HepG2 (cell line): ENCODE results near the gene NELFCD. TPM values are rescaled to one million over a fixed set of nuclear protein-coding genes. Genes with fewer than 3 reads are reported as not detected.

Source experiments
- KAT2B ChIP-seq: fragments of 150-350 bp; IDR thresholded peaks from 2 replicates; pipeline ENCODE4 v1.6.1; 2014; ENCODE audit warnings: low read depth, low read length, borderline replicate concordance
- MIXL1 ChIP-seq: IDR thresholded peaks from 2 replicates; pipeline ENCODE4 v1.6.1; 2016
- POLR2AphosphoS5 ChIP-seq: IDR thresholded peaks from 2 replicates; pipeline ENCODE4 v1.6.1; 2012; ENCODE audit warnings: low read depth, low read length
- ZNF160 ChIP-seq: sonication (generic); formaldehyde crosslinking; IDR thresholded peaks from 2 replicates; pipeline ENCODE4 v1.8.0; 2022; ENCODE audit warnings: mild to moderate bottlenecking, inconsistent platforms, missing genetic modification reagents
- ZNF350 ChIP-seq: sonication (generic); formaldehyde crosslinking; IDR thresholded peaks from 2 replicates; pipeline ENCODE4 v1.4.0; 2020; ENCODE audit warnings: mild to moderate bottlenecking, low read depth, missing genetic modification reagents, borderline replicate concordance
- ZNF44 ChIP-seq: sonication (generic); formaldehyde crosslinking; IDR thresholded peaks from 2 replicates; pipeline ENCODE4 v1.5.1; 2020; ENCODE audit warnings: mild to moderate bottlenecking, missing genetic modification reagents
- ZNF562 ChIP-seq: sonication (generic); formaldehyde crosslinking; IDR thresholded peaks from 2 replicates; pipeline ENCODE4 v1.8.0; 2022; ENCODE audit warnings: missing genetic modification reagents, borderline replicate concordance
- ZNF616 ChIP-seq: sonication (generic); formaldehyde crosslinking; IDR thresholded peaks from 2 replicates; pipeline ENCODE4 v1.5.0; 2020; ENCODE audit warnings: low read depth, mild to moderate bottlenecking, missing genetic modification reagents
- ZNF670 ChIP-seq: sonication (generic); formaldehyde crosslinking; IDR thresholded peaks from 2 replicates; pipeline ENCODE4 v1.8.0; 2022; ENCODE audit warnings: mild to moderate bottlenecking, missing genetic modification reagents, borderline replicate concordance
- ZNF703 ChIP-seq: sonication (generic); formaldehyde crosslinking; IDR thresholded peaks from 2 replicates; pipeline ENCODE4 v1.5.1; 2020; ENCODE audit warnings: missing genetic modification reagents, mild to moderate bottlenecking, moderate library complexity, borderline replicate concordance
- polyA plus RNA-seq, 8 experiments: library from polyadenylated mRNA; depleted of rRNA in 3 of 8; stranded (reverse) in 7 of 8; unstranded in 1 of 8; fragments of >200 nt; fragmentation: Illumina TruSeq in 4 of 8; extraction: Trizol in 4 of 8; gene quantifications; 2 replicates each; pipeline versions ENCODE4 v1.2.1 to v1.2.3, GENCODE V29; 2011 to 2016; ENCODE audit warnings: low read depth in 4 of 8, missing spikeins in 1 of 8, mixed read lengths in 1 of 8; ENCODE audit not compliant: insufficient read depth in 1 of 8
- total RNA-seq, 5 experiments: library from RNA; depleted of rRNA; stranded (reverse); fragments of >200 nt; fragmentation: Illumina TruSeq; extraction: Trizol; gene quantifications; 2 replicates each; pipeline ENCODE4 v1.2.3, GENCODE V29; 2016; ENCODE audit warnings: low read depth in 1 of 5
- TF ChIP-seq, protein P1 (sequence below): IDR thresholded peaks from 2 replicates; pipeline ENCODE4 v1.6.1; 2016; ENCODE audit warnings: control low read depth
- TF ChIP-seq, protein P2 (sequence below): sonication (generic); formaldehyde crosslinking; IDR thresholded peaks from 2 replicates; pipeline ENCODE4 v1.4.0; 2020; ENCODE audit warnings: missing genetic modification reagents, borderline replicate concordance
- TF ChIP-seq, protein P3 (sequence below): sonication (generic); formaldehyde crosslinking; IDR thresholded peaks from 2 replicates; pipeline ENCODE4 v1.4.0; 2020; ENCODE audit warnings: missing genetic modification reagents
- TF ChIP-seq, protein P4 (sequence below): fragments of 450-650 bp; IDR thresholded peaks from 2 replicates; pipeline ENCODE4 v1.6.1; 2016
- TF ChIP-seq, protein P5 (sequence below): sonication (generic); formaldehyde crosslinking; IDR thresholded peaks from 2 replicates; pipeline ENCODE4 v1.4.0; 2020; ENCODE audit warnings: missing genetic modification reagents, borderline replicate concordance

Gene NELFCD
- total and polyA plus RNA-seq, 2 of the 13 experiments (the other 11 are each of a cell fraction or from before 2014, with no cell fraction given) = 159 to 203 TPM

DNA sequence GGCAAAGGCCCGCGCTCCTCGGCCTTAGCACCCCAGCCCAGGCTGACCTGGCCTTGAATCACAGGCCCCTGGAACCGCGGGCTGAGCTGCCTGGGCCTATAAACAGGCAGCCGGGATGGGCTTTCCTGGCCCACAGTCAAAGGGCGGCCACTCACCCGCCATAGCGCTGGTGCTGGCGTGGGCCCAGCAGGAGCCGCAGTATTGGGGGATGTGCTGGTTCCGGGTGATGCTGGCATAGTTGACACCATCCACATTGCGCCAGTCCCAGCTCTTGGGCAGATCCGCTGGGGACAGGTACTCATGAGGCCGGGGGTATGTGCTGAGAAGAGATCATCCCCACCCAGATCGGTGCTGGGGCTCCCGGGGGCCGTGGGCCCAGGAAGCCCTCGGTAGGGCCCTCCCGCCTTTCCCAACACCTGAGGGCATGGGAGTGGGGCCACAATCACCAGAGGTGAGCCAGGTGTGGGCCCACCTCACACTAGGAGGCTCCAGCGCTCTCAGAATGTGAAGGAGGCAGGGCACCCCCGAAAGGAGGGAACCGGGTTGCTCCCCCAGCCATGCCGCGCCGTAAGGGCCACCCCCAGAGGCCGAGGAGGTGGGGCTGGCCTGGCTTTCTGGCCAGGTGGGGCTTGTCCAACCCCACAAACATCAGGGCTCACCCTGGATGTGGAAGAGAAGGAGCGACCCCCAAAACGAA lies 25.3 kb downstream of the NELFCD start (continued):
- no peak for TF ChIP-seq ZNF562 (CRISPR knock-in tag)
- no peak for TF ChIP-seq KAT2B
- no peak for TF ChIP-seq ZNF350 (CRISPR knock-in tag)
- no peak for TF ChIP-seq ZNF160 (CRISPR knock-in tag)
- no peak for TF ChIP-seq ZNF616 (CRISPR knock-in tag)
- TF ChIP-seq ZNF670 (CRISPR knock-in tag) = no peak
- no peak for TF ChIP-seq ZNF703 (CRISPR knock-in tag)
- TF ChIP-seq, protein P1, sequence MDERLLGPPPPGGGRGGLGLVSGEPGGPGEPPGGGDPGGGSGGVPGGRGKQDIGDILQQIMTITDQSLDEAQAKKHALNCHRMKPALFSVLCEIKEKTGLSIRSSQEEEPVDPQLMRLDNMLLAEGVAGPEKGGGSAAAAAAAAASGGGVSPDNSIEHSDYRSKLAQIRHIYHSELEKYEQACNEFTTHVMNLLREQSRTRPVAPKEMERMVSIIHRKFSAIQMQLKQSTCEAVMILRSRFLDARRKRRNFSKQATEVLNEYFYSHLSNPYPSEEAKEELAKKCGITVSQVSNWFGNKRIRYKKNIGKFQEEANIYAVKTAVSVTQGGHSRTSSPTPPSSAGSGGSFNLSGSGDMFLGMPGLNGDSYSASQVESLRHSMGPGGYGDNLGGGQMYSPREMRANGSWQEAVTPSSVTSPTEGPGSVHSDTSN (CRISPR knock-in tag) = no peak
- TF ChIP-seq POLR2AphosphoS5 = no peak
- TF ChIP-seq, protein P2, sequence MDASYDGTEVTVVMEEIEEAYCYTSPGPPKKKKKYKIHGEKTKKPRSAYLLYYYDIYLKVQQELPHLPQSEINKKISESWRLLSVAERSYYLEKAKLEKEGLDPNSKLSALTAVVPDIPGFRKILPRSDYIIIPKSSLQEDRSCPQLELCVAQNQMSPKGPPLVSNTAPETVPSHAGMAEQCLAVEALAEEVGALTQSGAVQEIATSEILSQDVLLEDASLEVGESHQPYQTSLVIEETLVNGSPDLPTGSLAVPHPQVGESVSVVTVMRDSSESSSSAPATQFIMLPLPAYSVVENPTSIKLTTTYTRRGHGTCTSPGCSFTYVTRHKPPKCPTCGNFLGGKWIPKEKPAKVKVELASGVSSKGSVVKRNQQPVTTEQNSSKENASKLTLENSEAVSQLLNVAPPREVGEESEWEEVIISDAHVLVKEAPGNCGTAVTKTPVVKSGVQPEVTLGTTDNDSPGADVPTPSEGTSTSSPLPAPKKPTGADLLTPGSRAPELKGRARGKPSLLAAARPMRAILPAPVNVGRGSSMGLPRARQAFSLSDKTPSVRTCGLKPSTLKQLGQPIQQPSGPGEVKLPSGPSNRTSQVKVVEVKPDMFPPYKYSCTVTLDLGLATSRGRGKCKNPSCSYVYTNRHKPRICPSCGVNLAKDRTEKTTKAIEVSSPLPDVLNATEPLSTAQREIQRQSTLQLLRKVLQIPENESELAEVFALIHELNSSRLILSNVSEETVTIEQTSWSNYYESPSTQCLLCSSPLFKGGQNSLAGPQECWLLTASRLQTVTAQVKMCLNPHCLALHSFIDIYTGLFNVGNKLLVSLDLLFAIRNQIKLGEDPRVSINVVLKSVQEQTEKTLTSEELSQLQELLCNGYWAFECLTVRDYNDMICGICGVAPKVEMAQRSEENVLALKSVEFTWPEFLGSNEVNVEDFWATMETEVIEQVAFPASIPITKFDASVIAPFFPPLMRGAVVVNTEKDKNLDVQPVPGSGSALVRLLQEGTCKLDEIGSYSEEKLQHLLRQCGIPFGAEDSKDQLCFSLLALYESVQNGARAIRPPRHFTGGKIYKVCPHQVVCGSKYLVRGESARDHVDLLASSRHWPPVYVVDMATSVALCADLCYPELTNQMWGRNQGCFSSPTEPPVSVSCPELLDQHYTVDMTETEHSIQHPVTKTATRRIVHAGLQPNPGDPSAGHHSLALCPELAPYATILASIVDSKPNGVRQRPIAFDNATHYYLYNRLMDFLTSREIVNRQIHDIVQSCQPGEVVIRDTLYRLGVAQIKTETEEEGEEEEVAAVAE (CRISPR knock-in tag) = no peak
- TF ChIP-seq, protein P3, sequence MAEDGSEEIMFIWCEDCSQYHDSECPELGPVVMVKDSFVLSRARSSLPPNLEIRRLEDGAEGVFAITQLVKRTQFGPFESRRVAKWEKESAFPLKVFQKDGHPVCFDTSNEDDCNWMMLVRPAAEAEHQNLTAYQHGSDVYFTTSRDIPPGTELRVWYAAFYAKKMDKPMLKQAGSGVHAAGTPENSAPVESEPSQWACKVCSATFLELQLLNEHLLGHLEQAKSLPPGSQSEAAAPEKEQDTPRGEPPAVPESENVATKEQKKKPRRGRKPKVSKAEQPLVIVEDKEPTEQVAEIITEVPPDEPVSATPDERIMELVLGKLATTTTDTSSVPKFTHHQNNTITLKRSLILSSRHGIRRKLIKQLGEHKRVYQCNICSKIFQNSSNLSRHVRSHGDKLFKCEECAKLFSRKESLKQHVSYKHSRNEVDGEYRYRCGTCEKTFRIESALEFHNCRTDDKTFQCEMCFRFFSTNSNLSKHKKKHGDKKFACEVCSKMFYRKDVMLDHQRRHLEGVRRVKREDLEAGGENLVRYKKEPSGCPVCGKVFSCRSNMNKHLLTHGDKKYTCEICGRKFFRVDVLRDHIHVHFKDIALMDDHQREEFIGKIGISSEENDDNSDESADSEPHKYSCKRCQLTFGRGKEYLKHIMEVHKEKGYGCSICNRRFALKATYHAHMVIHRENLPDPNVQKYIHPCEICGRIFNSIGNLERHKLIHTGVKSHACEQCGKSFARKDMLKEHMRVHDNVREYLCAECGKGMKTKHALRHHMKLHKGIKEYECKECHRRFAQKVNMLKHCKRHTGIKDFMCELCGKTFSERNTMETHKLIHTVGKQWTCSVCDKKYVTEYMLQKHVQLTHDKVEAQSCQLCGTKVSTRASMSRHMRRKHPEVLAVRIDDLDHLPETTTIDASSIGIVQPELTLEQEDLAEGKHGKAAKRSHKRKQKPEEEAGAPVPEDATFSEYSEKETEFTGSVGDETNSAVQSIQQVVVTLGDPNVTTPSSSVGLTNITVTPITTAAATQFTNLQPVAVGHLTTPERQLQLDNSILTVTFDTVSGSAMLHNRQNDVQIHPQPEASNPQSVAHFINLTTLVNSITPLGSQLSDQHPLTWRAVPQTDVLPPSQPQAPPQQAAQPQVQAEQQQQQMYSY (CRISPR knock-in tag) = 0 out of 2 replicates have a peak, but pooled peaks have one; percentile 14
- no peak for TF ChIP-seq ZNF44
- TF ChIP-seq, protein P4, sequence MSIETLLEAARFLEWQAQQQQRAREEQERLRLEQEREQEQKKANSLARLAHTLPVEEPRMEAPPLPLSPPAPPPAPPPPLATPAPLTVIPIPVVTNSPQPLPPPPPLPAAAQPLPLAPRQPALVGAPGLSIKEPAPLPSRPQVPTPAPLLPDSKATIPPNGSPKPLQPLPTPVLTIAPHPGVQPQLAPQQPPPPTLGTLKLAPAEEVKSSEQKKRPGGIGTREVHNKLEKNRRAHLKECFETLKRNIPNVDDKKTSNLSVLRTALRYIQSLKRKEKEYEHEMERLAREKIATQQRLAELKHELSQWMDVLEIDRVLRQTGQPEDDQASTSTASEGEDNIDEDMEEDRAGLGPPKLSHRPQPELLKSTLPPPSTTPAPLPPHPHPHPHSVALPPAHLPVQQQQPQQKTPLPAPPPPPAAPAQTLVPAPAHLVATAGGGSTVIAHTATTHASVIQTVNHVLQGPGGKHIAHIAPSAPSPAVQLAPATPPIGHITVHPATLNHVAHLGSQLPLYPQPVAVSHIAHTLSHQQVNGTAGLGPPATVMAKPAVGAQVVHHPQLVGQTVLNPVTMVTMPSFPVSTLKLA = no peak
- TF ChIP-seq, protein P5, sequence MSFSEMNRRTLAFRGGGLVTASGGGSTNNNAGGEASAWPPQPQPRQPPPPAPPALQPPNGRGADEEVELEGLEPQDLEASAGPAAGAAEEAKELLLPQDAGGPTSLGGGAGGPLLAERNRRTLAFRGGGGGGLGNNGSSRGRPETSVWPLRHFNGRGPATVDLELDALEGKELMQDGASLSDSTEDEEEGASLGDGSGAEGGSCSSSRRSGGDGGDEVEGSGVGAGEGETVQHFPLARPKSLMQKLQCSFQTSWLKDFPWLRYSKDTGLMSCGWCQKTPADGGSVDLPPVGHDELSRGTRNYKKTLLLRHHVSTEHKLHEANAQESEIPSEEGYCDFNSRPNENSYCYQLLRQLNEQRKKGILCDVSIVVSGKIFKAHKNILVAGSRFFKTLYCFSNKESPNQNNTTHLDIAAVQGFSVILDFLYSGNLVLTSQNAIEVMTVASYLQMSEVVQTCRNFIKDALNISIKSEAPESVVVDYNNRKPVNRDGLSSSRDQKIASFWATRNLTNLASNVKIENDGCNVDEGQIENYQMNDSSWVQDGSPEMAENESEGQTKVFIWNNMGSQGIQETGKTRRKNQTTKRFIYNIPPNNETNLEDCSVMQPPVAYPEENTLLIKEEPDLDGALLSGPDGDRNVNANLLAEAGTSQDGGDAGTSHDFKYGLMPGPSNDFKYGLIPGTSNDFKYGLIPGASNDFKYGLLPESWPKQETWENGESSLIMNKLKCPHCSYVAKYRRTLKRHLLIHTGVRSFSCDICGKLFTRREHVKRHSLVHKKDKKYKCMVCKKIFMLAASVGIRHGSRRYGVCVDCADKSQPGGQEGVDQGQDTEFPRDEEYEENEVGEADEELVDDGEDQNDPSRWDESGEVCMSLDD = no peak
- TF ChIP-seq MIXL1 (CRISPR knock-in tag) = 0 out of 2 replicates have a peak, but pooled peaks have one; percentile 19
